SK-N-SH (cell line): ENCODE measurements around the gene MEG3. TPM values are rescaled to one million over a fixed set of nuclear protein-coding genes. Genes with fewer than 3 reads are reported as not detected.

Experiments used
- CTCF ChIA-PET: fragments of 300-600, 350-600 bp; formaldehyde crosslinking; extraction: SDS; loops from one replicate; lab custom pipeline; 2021; lab: Yijun Ruan, JAX
- POLR2A ChIA-PET: fragments of 350-600 bp; sonication (Branson Sonifier 250); formaldehyde crosslinking; extraction: SDS; loops from one replicate; lab custom pipeline; 2020; ENCODE audit warnings: antibody characterized with exemption, inconsistent platforms; lab: Yijun Ruan, JAX
- DNase-seq: peaks from one replicate; pipeline ENCODE4 v3.0.0; 2012
- H2AFZ ChIP-seq: fragments of 200-600 bp; sonication (generic); 2 replicates; pipeline ENCODE4 v1.8.1; 2016; ENCODE audit warnings: antibody characterized with exemption, mild to moderate bottlenecking, low read depth
- H3F3A ChIP-seq: fragments of 200-600 bp; sonication (generic); replicated peaks from 2 replicates; pipeline ENCODE3; 2016; ENCODE audit warnings: antibody characterized with exemption, mild to moderate bottlenecking; ENCODE audit not compliant: insufficient read depth
- H3K27ac ChIP-seq, 2 experiments: fragments of 200-500 bp in 1 of 2; fragments of 200-600 bp in 1 of 2; sonication (Bioruptor generic) in 1 of 2; sonication (generic), shearing (Covaris generic) in 1 of 2; 2 replicates each; pipeline versions ENCODE4 v1.5.1 to v1.6.1; 2014 to 2016; ENCODE audit warnings: low read depth in 2 of 2, inconsistent platforms in 1 of 2, low read length in 1 of 2, mild to moderate bottlenecking in 1 of 2, mixed read lengths in 1 of 2
- H3K27me3 ChIP-seq: fragments of 200-600 bp; sonication (generic), shearing (Covaris generic); 2 replicates; pipeline ENCODE4 v1.6.1; 2016; ENCODE audit warnings: mixed run types; ENCODE audit not compliant: insufficient read depth
- H3K36me3 ChIP-seq, 2 experiments: fragments of 200-500 bp in 1 of 2; fragments of 200-600 bp in 1 of 2; sonication (Bioruptor generic) in 1 of 2; sonication (generic) in 1 of 2; replicated peaks in 1 of 2; 2 replicates each; pipeline versions ENCODE3 to v1.5.1; 2014 to 2016; ENCODE audit warnings: low read length in 1 of 2, mild to moderate bottlenecking in 1 of 2; ENCODE audit not compliant: insufficient read depth in 2 of 2, control insufficient read depth in 1 of 2
- H3K4me1 ChIP-seq, 2 experiments: fragments of 200-500 bp in 1 of 2; fragments of 200-600 bp in 1 of 2; sonication (Bioruptor generic) in 1 of 2; sonication (generic), shearing (Covaris generic) in 1 of 2; 2 replicates each; pipeline versions ENCODE4 v1.5.1 to v1.6.1; 2014 to 2016; ENCODE audit warnings: low read depth in 1 of 2, low read length in 1 of 2, mixed run types in 1 of 2; ENCODE audit not compliant: insufficient read depth in 2 of 2, control insufficient read depth in 1 of 2
- H3K4me2 ChIP-seq: fragments of 200-600 bp; sonication (generic), shearing (Covaris generic); 2 replicates; pipeline ENCODE4 v1.6.1; 2017; ENCODE audit warnings: mixed run types
- H3K4me3 ChIP-seq, 2 experiments: fragments of 200-500 bp in 1 of 2; fragments of 200-600 bp in 1 of 2; sonication (Bioruptor generic) in 1 of 2; sonication (generic), shearing (Covaris generic) in 1 of 2; 2 replicates each; pipeline versions ENCODE4 v1.5.1 to v1.8.1; 2014 to 2016; ENCODE audit warnings: low read depth in 2 of 2, inconsistent platforms in 1 of 2, low read length in 1 of 2, mild to moderate bottlenecking in 1 of 2, mixed read lengths in 1 of 2, moderate library complexity in 1 of 2
- H3K79me2 ChIP-seq: fragments of 200-600 bp; sonication (generic); 2 replicates; pipeline ENCODE4 v1.8.1; 2017; ENCODE audit warnings: mild to moderate bottlenecking; ENCODE audit not compliant: insufficient read depth
- H3K9ac ChIP-seq: fragments of 200-600 bp; sonication (generic); 2 replicates; pipeline ENCODE4 v1.6.1; 2017; ENCODE audit warnings: mixed run types
- H3K9me2 ChIP-seq: fragments of 200-600 bp; sonication (generic); 2 replicates; pipeline ENCODE4 v1.6.1; 2017; ENCODE audit warnings: mixed run types
- H3K9me3 ChIP-seq: fragments of 200-600 bp; sonication (generic); 2 replicates; pipeline ENCODE4 v1.6.1; 2017; ENCODE audit warnings: mixed run types, mild to moderate bottlenecking, moderate library complexity
- H4K20me1 ChIP-seq: fragments of 200-600 bp; sonication (generic); 2 replicates; pipeline ENCODE4 v1.6.1; 2017; ENCODE audit warnings: mild to moderate bottlenecking, mixed run types; ENCODE audit not compliant: insufficient read depth
- CTCF ChIP-seq: fragments of 200-600 bp; sonication (generic); IDR thresholded peaks from 2 replicates; pipeline ENCODE4 v1.6.1; 2017; ENCODE audit warnings: antibody characterized with exemption, mild to moderate bottlenecking, moderate library complexity
- ELF1 ChIP-seq: IDR thresholded peaks from 2 replicates; pipeline ENCODE4 v1.4.0; 2012
- EP300 ChIP-seq, 2 experiments: IDR thresholded peaks; 2 replicates each; pipeline versions ENCODE4 v1.4.0 to v1.6.1; 2012; ENCODE audit warnings: borderline replicate concordance in 1 of 2, low read depth in 1 of 2, low read length in 1 of 2
- EZH2phosphoT487 ChIP-seq: fragments of 200-600 bp; sonication (generic); IDR thresholded peaks from 2 replicates; pipeline ENCODE4 v1.6.1; 2017; ENCODE audit warnings: low read depth, mixed run types, mild to moderate bottlenecking, antibody characterized with exemption, moderate library complexity, borderline replicate concordance
- MEF2A ChIP-seq: IDR thresholded peaks from 2 replicates; pipeline ENCODE4 v1.4.0; 2012; ENCODE audit warnings: low read depth, borderline replicate concordance
- MXI1 ChIP-seq: IDR thresholded peaks from 2 replicates; pipeline ENCODE4 v1.6.1; 2012; ENCODE audit warnings: mild to moderate bottlenecking, low read depth, low read length, improper control_type of control experiment
- NFIC ChIP-seq: IDR thresholded peaks from 2 replicates; pipeline ENCODE4 v1.4.0; 2012; ENCODE audit warnings: borderline replicate concordance
- NRF1 ChIP-seq: IDR thresholded peaks from 2 replicates; pipeline ENCODE4 v1.6.1; 2012; ENCODE audit warnings: low read depth, mild to moderate bottlenecking, low read length
- POLR2AphosphoS5 ChIP-seq: IDR thresholded peaks from 2 replicates; pipeline ENCODE4 v1.6.1; 2012; ENCODE audit warnings: low read depth, low read length
- RAD21 ChIP-seq: IDR thresholded peaks from 2 replicates; pipeline ENCODE4 v1.6.1; 2012; ENCODE audit warnings: mild to moderate bottlenecking, low read length
- RCOR1 ChIP-seq: fragments of 150-350 bp; IDR thresholded peaks from 2 replicates; pipeline ENCODE4 v1.6.1; 2017; ENCODE audit warnings: antibody characterized with exemption, low read length
- REST ChIP-seq: IDR thresholded peaks from 2 replicates; pipeline ENCODE4 v1.6.1; 2012; ENCODE audit warnings: mild to moderate bottlenecking, low read depth, low read length, moderate library complexity
- RXRA ChIP-seq: IDR thresholded peaks from 2 replicates; pipeline ENCODE4 v1.4.0; 2012; ENCODE audit warnings: low read depth, mild to moderate bottlenecking, borderline replicate concordance
- TEAD4 ChIP-seq: IDR thresholded peaks from 2 replicates; pipeline ENCODE4 v1.4.0; 2012; ENCODE audit warnings: mild to moderate bottlenecking, borderline replicate concordance; ENCODE audit not compliant: insufficient read depth
- USF1 ChIP-seq: IDR thresholded peaks from 2 replicates; pipeline ENCODE4 v1.4.0; 2012; ENCODE audit warnings: low read depth, borderline replicate concordance
- USF2 ChIP-seq: fragments of 150-350 bp; IDR thresholded peaks from 2 replicates; pipeline ENCODE4 v1.6.1; 2017; ENCODE audit warnings: antibody characterized with exemption, low read length, low read depth, borderline replicate concordance
- YY1 ChIP-seq: IDR thresholded peaks from 2 replicates; pipeline ENCODE4 v1.4.0; 2012; ENCODE audit warnings: low read depth, mild to moderate bottlenecking
- WGBS: methylation state at CpG from one replicate; pipeline ENCODE4 v1.1.6; 2017; ENCODE audit warnings: low lambda C conversion rate; 5-methylcytosine and 5-hydroxymethylcytosine counted together
- polyA plus RNA-seq, 3 experiments: library from polyadenylated mRNA; depleted of rRNA; stranded (reverse); fragments of >200 nt; gene quantifications; 2 replicates each; pipeline ENCODE4 v1.2.3, GENCODE V29; 2012

MEG3 gene
- polyA plus RNA-seq, 1 of the 3 experiments (the other 2 are of a cell fraction) = not detected

GRCh38 chr14:100865682-100866591, 40.0 kb downstream of the MEG3 start:
- Histone ChIP-seq H3K27me3 (no peaks in the 10 kb centered on the region), H3K4me1 (no peaks in the 10 kb centered on the region; a peak in 1 of 4 replicates), H3K4me2 (no peak overlapping the region), H3K9ac (no peak overlapping the region), H3K4me3 (no peak overlapping the region), H3K36me3 (no peaks in the 10 kb centered on the region), H3K79me2 (no peaks in the 10 kb centered on the region)
- peak; percentile 36 for DNase-seq
- no peak for TF ChIP-seq USF1
- no peak for TF ChIP-seq RXRA
- no peak for TF ChIP-seq CTCF
- TF ChIP-seq RCOR1 = no peak
- TF ChIP-seq, all 33 proteins: peak for 0
- H2AFZ ChIP-seq = no peak overlapping the region
- POLR2A ChIA-PET = interaction anchor here (0.9 kb wide), 1 partner anchor 9 kb away, joined by 4 read pairs; no protein-coding TSS in a partner anchor
- H3F3A ChIP-seq = no peaks in the 10 kb centered on the region
- no peak overlapping the region for H3K27ac ChIP-seq
- H4K20me1 ChIP-seq = no peaks in the 10 kb centered on the region
- 56% methylated on average over 13 of the region's 22 CpGs for WGBS
- H3K9me3 ChIP-seq = no peaks in the 10 kb centered on the region
- CTCF ChIA-PET = interaction anchor here (0.6 to 2.0 kb wide), 2 partner anchors 11 to 52 kb away, joined by 3 to 6 read pairs; no protein-coding TSS in a partner anchor
- no peaks in the 10 kb centered on the region for H3K9me2 ChIP-seq

- Histone ChIP-seq H3K9me3 (no peaks in the 10 kb centered on the region), H3K27ac (no peak overlapping the region), H3K4me2 (no peak overlapping the region), H2AFZ (no peak overlapping the region), H3K9ac (no peak overlapping the region), H3K9me2 (no peaks in the 10 kb centered on the region), H3K27me3 (no peaks in the 10 kb centered on the region), H3K79me2 (no peaks in the 10 kb centered on the region), H3K4me3 (no peak overlapping the region)
- TF ChIP-seq RAD21 (no peak), USF2 (no peak), MXI1 (no peak), MEF2A (no peak), EP300 (IDR thresholded peaks at IDR 0.05; ENCODE audit: borderline replicate concordance in 1 of 2, low read depth in 1 of 2, low read length in 1 of 2) (no peak), YY1 (no peak), POLR2AphosphoS5 (no peak), ELF1 (no peak), TEAD4 (no peak), NRF1 (no peak), REST (no peak), EZH2phosphoT487 (no peak), NFIC (no peak)
- TF ChIP-seq, all 33 proteins: peak for 0
- no peaks in the 10 kb centered on the region for H4K20me1 ChIP-seq
- H3K36me3 ChIP-seq = no peaks in the 10 kb centered on the region
- ChIA-PET POLR2A (no interaction called here), CTCF (no interaction called here)
- DNase-seq = no peak
- H3K4me1 ChIP-seq = no peaks in the 10 kb centered on the region; a peak in 1 of 4 replicates
- WGBS = 81% methylated on average over 12 of the region's 18 CpGs
- no peaks in the 10 kb centered on the region for H3F3A ChIP-seq
Observed at GRCh38 chr14:100866666-100867630, 41.0 kb downstream of the MEG3 start.
